ENCODE results near the gene PLN.

The PLN gene

DNA sequence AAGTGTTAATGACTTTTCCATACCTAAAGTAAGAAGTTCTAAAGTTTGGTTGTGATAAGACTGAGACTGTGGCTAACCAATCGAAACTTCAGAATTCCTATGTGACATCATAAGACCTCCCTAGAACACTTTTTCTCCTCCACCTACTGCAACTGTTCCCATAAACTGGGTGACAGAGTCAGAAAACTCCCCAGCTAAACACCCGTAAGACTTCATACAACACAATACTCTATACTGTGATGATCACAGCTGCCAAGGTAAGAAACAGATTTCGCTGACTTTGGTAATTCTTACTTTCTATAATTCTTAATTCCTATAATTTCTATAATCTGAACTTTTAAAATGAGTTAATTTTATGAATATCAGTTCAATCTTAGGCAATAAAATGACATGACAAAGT, at the start of gene PLN:
Gene PLN, plus strand, starts transcription at position 161 of the 400 bp plus-strand sequence. CDS start 10,626 bp downstream, outside the sequence.
- no peak for DNase-seq

DNA sequence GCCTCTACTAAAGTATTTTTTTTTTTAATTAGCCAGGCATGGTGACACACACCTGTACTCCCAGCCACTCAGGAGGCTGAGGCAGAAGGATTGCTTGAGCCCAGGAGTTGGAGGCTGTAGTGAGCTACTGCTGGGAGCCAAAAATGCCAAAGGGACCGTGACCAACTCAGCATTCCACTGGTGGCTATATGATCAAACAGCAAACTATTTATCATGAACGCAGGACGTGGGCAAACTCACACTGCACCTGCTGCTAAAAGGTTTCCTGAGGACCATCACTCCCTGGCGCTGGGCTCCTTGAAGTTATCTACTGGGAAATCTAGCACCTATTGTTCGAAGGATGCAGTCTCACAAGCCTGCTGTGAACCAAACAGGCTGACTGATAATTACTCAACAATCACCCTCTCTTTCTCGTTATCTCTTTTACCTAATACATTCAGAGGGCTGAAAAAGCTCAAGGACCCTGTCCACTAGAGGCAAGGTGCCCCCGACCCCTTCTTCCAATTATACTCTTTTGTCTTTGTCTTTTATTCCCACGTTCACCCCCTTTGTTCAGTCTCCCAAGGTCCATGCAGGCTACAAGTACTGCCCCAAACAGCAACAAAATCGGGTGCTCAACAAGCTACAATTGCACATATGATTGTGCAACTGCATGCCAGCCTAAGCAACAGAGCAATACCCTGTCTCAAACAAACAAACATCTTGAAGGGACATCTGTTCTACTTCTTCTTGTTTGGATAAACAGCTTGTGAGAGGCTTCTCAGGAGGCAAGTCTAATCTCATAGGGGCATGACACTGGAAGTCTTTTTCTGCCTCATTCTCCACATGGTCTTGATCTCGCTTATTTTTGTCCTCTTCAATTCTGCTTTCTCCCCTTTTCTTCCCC, 47.7 kb upstream of the PLN start:
- DNase-seq, result no peak

DNA sequence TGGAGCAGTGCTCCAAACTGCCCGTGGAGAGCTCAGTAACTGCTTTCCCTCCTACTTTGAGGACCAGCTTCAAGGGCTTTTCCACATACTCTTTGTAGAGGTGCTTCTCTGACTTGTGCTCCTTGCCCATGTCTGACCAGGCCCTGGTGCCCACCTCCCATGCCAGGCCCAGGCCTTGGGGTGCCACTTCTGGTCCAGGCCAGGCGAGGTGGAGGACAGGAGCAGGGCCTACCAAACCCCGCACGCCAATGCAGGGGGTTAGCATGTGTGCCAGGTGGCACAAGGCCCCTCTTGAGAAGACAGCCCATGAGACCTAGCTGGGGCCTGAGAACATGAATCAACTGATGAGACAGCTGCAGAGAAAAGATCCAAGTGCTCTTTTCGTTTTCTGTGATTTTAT, 47.0 kb upstream of the PLN start:
- no peak for DNase-seq

DNA sequence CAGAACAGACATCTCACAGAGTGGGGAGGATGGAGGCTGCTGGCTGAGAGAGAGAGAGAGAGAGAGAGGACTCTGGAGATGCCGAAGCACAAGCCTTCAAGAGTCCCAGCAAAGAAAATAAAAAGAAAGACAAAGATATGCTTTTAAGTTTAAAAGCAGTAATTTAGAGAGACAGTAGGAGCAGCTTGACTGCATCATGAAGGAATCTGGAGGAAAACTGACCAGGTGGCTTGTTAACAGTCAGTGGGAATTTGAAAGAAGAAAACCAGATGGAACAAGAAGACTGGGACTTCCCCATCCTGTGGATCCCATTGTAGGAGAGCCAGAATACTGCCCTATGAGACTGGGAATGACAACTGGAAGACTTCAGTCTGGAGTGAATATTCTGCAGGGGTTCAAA, 46.3 kb upstream of the PLN start:
- DNase-seq, result no peak

DNA sequence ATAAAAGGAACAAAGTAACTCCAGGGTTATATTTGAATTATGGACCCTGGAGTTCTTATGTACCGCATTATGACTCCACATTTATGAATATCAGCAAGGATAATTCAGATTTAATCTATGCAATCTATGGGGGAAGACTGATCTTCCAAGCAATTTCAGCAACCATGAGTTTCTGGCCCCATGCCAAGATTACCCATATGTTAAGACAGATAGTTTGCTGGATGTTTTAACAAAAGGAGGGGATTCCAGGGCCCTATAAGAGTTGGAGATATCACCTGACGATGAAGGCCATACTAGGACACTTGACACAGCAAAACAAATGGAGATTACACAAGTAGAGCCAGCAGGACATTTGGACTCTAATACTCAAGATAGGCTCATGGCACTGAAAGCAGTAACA, 45.9 kb upstream of the PLN start:
- DNase-seq, result no peak

DNA sequence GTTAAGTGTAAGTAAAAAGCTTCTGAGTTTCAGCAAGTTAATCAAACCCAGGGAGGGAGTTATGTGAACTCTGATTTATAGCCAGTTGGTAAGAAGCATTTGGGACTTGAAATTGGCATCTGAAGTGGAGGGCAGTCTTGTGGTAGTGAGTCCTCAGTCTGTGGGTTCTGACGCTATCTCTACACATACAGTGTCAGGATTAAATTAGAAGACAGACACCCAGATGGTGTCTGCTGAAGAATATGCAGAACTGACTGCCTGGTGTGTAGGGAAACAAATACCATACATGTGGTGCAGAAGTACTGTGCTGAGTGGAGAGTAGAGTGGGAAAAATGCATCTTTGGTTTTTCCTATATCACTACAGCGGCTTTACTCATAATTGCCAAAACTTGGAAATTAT, 43.5 kb upstream of the PLN start:
- no peak for DNase-seq

DNA sequence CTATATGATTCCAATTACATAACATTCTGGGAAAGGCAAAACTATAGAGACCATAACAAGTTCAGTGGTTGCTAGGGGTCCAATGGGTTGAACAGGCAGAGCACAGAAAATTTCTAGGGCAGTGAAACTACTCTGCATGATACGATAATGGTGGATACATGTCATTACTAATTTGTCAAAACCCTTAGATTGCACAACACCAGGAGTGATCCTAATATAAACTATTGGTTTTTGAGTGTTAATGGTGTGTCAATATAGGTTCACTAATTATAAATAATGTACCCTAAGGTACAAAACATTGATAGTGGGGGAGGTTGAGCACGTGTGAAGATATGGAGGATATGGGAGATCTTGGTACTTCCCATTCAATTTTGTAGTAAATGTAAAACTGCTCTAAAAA, 42.4 kb upstream of the PLN start:
- DNase-seq, result no peak

DNA sequence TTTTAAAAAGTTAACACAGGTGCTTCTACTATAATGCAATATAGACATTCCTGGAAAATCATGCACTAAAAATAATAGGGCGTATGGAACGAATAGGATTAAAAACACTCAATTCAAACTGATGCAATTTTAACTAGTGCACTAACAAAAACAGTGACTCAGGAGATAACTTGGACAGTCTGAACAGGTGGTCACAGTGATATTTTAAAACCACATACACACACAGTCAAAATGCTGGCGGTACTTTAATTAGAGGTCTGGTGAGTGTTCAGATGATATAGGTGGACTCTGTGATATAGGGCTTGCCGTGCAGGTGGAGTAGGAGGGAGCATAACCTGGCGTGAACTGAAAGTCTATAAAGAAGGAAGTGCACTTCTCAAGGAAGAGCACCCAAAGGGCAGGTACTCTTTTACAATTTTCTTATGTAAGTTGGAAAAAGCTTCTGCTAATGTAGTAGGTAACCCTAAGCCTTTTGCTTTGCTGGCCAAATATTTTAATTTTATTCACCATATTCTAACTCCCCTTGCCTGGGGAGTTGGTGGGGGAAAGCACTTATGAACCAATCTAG, 41.9 kb upstream of the PLN start:
- no peak for DNase-seq

DNA sequence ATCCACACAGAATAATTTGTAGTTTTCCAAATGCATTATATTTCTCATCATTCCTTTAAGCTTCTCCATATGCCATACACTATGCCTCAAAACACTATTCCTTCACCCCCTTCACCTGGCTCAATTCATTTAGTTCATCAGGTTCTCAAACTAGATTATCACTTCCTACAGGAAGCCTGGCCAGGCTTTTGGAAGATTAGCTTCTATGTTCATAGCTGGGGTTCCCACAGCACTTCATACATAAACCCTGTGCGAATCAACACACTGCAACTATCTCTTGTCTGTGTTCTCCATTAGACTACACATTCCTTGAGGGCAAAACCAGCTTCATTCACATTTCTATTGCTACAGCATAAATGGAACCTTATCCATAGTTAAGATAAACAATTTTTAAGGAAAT, 40.5 kb upstream of the PLN start:
- no peak for DNase-seq

DNA sequence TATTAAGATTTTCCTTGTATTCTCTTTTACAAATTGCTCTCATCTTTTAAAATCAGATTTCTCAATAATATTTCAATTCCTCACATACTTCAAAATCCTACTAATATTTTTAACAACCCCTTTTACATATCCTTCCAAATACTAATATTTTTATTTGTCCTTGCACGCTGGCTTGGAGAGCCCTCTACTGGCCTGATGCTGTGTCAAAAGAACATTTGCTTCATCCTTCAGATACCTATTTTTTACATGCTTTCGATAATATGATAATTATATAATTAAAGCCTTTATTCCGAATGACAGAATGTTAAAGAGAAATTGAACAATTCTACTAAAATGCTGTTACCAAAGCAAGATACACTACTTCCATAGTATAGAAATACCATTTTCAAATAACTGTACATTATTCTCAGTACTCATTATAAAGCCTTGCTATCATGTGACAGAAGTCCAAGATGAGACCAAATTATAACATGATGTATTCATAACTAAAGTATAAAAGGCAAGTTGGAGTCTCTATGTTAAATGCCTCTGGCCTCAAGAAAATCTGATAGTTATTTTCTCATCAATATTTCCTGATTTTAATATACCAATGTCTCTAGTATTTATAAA, 39.0 kb upstream of the PLN start:
- DNase-seq, result peak; percentile 76

DNA sequence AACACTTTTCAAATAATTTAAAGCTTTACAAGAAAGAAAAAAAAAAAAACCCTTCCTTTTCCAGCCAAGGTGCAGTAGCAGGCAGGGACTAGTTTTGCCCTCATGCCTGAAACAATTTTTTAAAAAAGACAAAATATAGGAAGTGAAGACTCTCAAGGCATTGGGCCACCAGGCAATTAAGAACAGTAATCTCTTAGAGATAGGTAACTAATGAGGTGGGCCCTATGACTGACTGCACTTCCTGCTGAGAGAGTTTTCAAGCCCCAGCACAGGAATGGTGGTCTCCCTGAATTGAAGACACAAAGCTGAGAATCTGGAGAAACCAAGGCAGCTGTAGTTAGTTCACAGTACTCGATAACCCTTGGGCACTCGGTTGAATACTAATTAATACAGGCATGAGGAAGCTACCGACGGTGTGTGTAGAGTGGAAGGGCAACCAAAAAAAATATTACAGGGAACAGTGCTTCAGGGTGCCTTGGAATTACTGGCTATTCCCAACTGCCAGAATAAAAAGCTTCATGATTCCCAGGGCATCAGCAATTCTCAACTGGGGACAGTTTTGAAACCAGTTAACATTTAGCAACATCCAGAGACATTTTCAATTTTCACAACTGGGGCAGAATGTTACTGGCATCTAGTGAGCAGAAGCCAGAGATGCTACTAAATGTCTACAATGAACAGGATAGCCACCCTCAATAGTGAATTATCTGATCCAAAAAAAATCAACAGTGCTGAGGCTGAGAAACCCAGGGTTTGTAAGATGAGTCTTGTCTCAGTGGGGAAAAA, 36.0 kb upstream of the PLN start:
- no peak for DNase-seq

DNA sequence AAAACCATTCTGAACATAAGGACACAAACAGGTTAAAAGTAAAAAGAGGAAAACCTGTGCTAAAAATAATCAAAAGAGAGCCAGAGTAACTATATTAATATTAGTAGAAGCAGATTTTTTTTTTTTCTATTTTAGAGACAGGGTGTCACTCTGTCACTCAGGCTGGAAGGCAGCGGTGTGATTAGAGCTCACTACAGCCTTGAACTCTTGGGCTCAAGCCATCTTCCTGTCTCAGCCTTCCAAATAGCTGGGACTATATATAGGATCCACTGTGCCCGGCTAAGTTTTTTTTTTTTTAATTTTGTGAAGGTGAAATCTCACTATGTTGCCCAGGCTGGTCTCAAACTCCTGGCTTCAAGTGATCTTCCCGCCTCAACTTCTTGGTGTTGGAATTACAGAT, 33.4 kb upstream of the PLN start:
- DNase-seq, result no peak

DNA sequence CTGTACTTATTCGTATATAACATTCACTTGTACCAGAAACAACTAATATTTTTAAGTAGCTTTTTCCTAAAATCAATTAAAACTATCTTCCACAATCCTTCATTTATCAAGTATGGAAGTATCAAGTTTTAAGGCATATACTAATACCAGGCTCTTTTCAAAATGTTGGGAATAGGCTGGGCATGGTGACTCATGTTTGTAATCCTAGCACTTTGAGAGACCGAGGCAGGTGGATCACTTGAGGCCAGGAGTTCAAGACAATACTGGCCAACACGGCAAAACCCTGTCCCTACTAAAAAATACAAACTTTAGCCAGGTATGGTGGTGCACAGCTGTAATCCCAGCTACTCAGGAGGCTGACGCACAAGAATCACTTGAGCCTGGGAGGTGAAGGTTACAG, 25.7 kb upstream of the PLN start:
- DNase-seq, result no peak

DNA sequence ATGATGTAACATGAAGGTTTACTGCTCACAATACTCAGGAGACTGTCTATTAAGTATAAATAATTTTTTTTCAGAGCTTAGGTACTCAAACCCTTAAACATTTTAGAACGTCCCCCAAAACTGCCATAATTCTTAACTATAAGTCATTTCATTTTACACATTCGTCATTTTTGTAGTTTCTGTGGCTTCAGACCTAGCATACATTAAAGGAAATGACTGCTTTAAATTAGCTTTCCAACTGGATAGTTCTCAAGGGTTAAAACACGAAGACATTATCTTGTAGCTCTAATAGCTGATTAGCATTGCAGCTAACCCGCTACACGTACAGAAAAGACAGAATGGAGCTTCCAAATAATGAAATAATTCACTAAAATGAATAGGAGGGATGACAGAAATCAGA, 24.9 kb upstream of the PLN start:
- no peak for DNase-seq

DNA sequence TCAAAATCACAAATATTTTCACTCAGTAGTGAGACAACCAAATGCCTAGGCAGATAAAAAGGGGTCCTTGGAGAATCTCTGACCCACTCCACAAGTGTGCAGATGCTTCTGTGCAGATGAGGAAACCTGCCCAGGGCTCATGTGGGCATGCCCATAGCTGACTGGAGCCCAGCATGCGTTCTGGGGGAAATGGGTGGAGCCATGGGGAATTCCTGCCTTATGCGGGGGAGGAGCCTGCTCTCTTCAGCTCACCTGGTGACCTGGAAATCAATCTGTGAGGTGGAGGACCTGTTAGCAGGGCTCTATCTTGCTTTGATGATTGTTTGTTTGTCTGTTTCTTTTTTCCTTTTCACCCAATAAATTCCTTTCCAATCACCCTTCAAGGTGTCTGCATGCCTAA, 23.4 kb upstream of the PLN start:
- DNase-seq, result no peak

DNA sequence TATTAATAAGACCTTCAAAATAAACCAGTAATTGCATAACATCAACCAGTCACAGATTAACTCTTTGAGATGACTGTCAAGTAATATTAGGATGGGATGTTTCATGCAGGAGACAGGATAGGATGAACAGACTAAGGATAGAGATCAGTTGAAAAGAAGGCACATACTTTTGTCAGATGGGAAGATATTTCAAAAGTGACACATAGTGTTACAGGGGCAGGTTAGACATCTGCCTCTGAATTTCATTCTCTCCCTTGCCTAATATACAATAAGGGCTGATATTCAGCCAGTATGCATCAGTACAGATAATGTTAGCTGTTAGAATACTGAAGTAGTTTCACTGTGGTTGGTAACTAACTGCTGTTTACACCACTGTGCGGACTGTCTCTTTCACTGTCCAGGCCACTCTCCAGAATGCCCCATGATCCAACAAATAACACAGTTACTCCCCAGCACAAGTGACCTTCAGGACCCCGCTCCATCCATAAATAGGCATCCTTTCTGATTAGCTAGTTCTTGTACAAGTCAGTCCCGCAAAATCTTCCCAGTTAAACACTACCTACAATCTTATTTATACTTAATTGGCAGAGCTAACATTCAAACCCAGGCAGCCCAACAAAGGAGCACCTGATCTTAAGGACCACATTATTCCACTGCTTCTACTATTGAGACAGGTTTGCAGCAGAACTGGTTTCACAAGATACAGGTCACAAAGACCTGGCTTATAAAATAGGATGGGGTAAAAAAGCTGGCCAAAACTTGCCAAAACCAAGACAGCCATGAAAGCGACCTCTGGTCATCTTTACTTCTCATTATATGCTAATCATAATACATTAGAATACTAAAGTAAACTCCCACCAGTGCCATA, 21.9 kb upstream of the PLN start:
- DNase-seq, result no peak

DNA sequence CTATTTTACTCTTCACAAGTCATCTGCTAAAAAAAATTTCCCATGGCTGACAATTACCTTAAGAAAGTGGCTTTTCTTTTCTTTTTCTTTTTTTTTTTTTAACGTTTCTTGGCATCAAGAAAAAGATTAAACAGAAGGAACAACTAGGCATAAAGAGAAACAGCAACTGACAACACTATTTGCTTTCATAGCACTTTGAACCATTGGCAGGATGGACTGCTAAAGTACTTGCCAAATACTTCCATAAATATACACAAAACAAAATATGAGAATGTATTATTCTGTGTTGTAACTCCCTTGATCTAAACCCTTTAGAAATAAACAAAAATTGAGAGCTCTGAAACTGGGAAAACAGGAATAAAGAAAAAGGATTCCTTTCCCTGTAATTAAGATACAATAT, 20.0 kb upstream of the PLN start:
- no peak for DNase-seq

DNA sequence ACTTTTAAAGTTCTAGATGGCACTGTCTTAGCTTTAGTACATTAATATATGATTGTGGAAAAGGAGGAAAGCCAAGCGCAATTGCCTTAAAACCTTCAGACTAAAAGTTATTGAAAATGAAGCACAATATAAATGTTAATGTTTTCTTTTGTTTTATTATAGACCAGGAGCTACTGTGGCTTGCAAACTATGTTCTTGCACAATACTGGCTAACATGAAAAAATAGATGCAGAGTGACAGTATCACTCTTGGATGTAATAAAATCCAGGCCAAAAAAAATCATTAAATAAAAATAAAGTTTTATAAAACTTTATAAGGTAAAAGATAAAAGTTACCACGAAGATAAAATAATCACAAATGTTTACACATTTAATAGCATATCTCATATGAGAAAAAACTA, 18.3 kb upstream of the PLN start:
- no peak for DNase-seq

DNA sequence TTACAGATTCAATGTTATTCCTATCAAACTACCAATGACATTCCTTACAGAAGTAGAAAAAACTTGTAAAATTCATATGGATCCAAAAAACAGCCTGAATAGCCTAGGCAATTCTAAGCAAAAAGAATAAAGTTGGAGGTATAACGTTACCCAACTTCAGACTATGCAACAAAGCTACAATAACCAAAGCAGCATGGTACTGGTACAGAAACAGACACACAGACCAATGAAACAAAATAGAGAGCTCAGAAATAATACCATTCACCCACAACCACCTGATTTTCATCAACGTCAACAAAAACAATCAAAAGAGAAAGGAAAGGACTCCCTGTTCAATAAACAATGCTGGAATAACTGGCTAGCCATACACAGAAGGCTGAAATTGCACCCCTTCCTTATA, 17.2 kb upstream of the PLN start:
- no peak for DNase-seq

DNA sequence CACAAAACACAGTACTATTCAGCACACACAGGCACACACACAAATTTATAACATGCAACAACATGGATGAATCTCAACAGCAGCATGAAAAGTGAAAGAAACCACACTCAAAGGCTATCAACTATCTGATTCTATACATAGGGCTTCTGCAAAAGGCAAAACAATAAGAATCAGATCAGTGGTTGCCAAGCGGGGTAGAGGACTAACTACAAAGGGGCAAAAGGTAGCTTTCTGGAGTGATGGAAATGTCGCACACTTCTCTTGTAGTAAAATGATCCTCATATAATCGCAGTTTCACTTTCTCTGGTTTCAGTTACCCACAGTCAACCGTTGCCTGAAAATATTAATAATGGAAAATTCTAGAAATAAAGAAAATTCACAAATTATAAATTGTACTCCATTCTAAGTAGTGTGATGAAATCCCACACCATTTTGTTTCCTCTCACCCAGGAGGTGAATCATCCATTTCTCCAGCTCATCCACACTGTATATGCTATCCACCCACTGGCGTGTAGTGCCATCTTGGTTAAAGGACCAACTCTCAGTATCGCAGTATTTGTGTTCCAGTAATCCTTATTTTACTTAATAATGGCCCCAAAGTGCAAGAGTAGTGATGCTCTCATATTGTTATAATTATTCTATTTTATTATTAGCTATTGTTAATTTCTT, 12.8 kb upstream of the PLN start:
- no peak for DNase-seq

DNA sequence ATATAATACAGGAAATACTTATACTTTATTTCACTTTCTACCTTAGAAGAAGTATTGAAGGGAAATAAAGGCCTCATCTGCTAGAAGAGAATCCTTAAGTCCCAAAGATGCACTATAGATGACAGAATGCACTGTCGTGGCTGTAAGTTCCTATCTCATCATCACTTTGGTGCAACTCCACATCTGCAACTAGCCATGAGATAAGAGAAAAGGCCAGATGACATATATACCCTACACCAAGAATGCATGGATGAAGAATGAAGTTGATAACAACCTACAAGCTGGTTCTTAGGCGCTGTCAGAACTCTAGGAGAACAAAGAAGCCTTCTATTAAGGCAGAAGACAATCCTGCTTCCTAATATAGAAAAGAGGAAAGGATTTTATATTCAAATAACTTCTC, 11.6 kb upstream of the PLN start:
- no peak for DNase-seq

DNA sequence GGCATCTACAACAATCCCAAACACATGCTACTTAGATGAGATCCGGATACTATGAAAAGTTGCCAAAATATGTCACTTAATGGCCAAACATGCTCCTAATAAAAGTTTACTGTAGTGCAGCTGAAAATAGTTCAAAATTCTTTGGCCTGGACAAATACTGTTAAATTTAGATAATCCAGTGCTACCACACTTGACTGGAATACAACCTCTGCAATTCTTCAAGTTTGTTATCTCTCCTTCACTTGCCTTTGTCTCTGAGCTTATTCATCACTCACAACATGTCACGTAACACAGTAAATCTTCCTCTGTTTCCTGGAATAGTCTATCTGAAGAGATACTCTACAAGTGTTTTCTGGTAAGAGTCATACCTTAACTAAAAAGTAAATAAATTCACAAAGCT, 10.5 kb upstream of the PLN start:
- DNase-seq, result no peak

Data from NCI-H1105 treated with DMSO at 0.1 percent for 48 hours (cell line).